Glutamatergic neuron (in vitro differentiated cells): ENCODE measurements around the gene FRAT1. TPM values are rescaled to one million over a fixed set of nuclear protein-coding genes. Genes with fewer than 3 reads are reported as not detected.

ENCODE experiments used
- DNase-seq: peaks from one replicate; pipeline ENCODE4 v3.0.0; 2022
- H3K27ac Mint-ChIP-seq: one replicate; pipeline ENCODE4 v1.8.0; 2020; ENCODE audit warnings: mild to moderate bottlenecking, mixed read lengths, inconsistent platforms; ENCODE audit not compliant: unreplicated experiment
- H3K27me3 Mint-ChIP-seq: one replicate; pipeline ENCODE4 v1.8.0; 2020; ENCODE audit warnings: mild to moderate bottlenecking, moderate library complexity, mixed read lengths, inconsistent platforms; ENCODE audit not compliant: unreplicated experiment
- H3K36me3 Mint-ChIP-seq: one replicate; pipeline ENCODE4 v1.8.0; 2020; ENCODE audit warnings: mild to moderate bottlenecking, mixed read lengths, inconsistent platforms; ENCODE audit not compliant: unreplicated experiment
- H3K4me1 Mint-ChIP-seq: one replicate; pipeline ENCODE4 v1.8.0; 2020; ENCODE audit warnings: mild to moderate bottlenecking, low read depth, mixed read lengths, inconsistent platforms; ENCODE audit not compliant: unreplicated experiment
- H3K4me3 Mint-ChIP-seq: one replicate; pipeline ENCODE4 v1.8.0; 2020; ENCODE audit warnings: mild to moderate bottlenecking, mixed read lengths, inconsistent platforms; ENCODE audit not compliant: unreplicated experiment
- H3K9me3 Mint-ChIP-seq: one replicate; pipeline ENCODE4 v1.8.0; 2020; ENCODE audit warnings: mild to moderate bottlenecking, moderate library complexity, mixed read lengths, inconsistent platforms; ENCODE audit not compliant: unreplicated experiment
- CTCF ChIP-seq: fragments of 200-600 bp; sonication (generic); IDR thresholded peaks from one replicate; pipeline ENCODE4 v1.5.0; 2021; ENCODE audit not compliant: partially characterized antibody, unreplicated experiment
- total RNA-seq: library from RNA; stranded (reverse); fragmentation: NEBNext Ultra II Directional; extraction: Animal tissue kit (Norgen Biotek cat#: 25700); gene quantifications from one replicate; pipeline ENCODE4 v1.2.1, GENCODE V29; 2021; ENCODE audit not compliant: unreplicated experiment

The FRAT1 gene
- total RNA-seq, 1 donor from 2014 or later = 10.0 TPM

GRCh38 chr10:97360705-97361536, 41.9 kb downstream of the FRAT1 start:
- no peak for TF ChIP-seq CTCF
- Mint-ChIP-seq H3K4me1 (peaks cover 11% of the 10 kb centered on the region), H3K36me3 (peaks cover 6% of the 10 kb centered on the region), H3K27me3 (peaks cover 7% of the 10 kb centered on the region), H3K4me3 (no peak overlapping the region), H3K27ac (no peak overlapping the region), H3K9me3 (peaks cover 3% of the 10 kb centered on the region)
- DNase-seq = no peak

- H3K27ac Mint-ChIP-seq = no peak overlapping the region
- no peak overlapping the region for H3K4me3 Mint-ChIP-seq
- peaks cover 8% of the 10 kb centered on the region for H3K4me1 Mint-ChIP-seq
- H3K27me3 Mint-ChIP-seq = peaks cover 7% of the 10 kb centered on the region
- peaks cover 3% of the 10 kb centered on the region for H3K9me3 Mint-ChIP-seq
- TF ChIP-seq CTCF = no peak
- no peak for DNase-seq
- peaks cover 6% of the 10 kb centered on the region for H3K36me3 Mint-ChIP-seq
These were observed 42.4 kb downstream of the FRAT1 start for GRCh38 chr10:97361537-97361901.

GRCh38 chr10:97362310-97363033, 43.4 kb downstream of the FRAT1 start:
- Mint-ChIP-seq H3K4me3 (peak overlapping the region; percentile 67), H3K27ac (peak overlapping the region; percentile 77), H3K36me3 (peaks cover 6% of the 10 kb centered on the region)

GRCh38 chr10:97363071-97363470, 44.0 kb downstream of the FRAT1 start:
- no peak overlapping the region for H3K27ac Mint-ChIP-seq
- H3K4me1 Mint-ChIP-seq = peaks cover 8% of the 10 kb centered on the region
- H3K36me3 Mint-ChIP-seq = peaks cover 6% of the 10 kb centered on the region
- DNase-seq = no peak
- H3K4me3 Mint-ChIP-seq = no peak overlapping the region
- H3K27me3 Mint-ChIP-seq = peaks cover 5% of the 10 kb centered on the region
- peaks cover 3% of the 10 kb centered on the region for H3K9me3 Mint-ChIP-seq
- TF ChIP-seq CTCF = no peak

More at GRCh38 chr10:97362310-97363033, 43.4 kb downstream of the FRAT1 start:
- Mint-ChIP-seq H3K4me1 (peaks cover 8% of the 10 kb centered on the region), H3K9me3 (peaks cover 3% of the 10 kb centered on the region), H3K27me3 (peaks cover 7% of the 10 kb centered on the region)
- DNase-seq = no peak
- TF ChIP-seq CTCF = no peak
